A549 (cell line): ENCODE data around the gene CDKN2D.

Experiments used
- CTCF ChIP-seq: fragments of >200 bp; sonication (Bioruptor Twin); formaldehyde crosslinking; IDR thresholded peaks from 3 replicates; pipeline ENCODE4 v1.5.1; 2016
- HDAC2 ChIP-seq: fragments of 200-600 bp; sonication (generic); IDR thresholded peaks from 2 replicates; pipeline ENCODE4 v1.6.1; 2016
- HMGXB4 ChIP-seq: fragments of 250-450 bp; sonication (Bioruptor Pico); IDR thresholded peaks from 2 replicates; pipeline ENCODE4 v1.5.0; 2021; ENCODE audit warnings: mild to moderate bottlenecking, moderate library complexity, borderline replicate concordance
- SMC3 ChIP-seq: fragments of >200 bp; sonication (Bioruptor Twin); formaldehyde crosslinking; IDR thresholded peaks from 3 replicates; pipeline ENCODE4 v1.6.1; 2018; ENCODE audit warnings: inconsistent platforms

GRCh38 chr19:10544242-10544752 is 24.5 kb downstream of the CDKN2D start:
- TF ChIP-seq HMGXB4 (no peak), CTCF (no peak), SMC3 (no peak), HDAC2 (peak; percentile 78)
